Astrocyte (in vitro differentiated cells and primary cell): Measurements from ENCODE around the gene CCDC68.
"Not testable (repeated sequence)": the region's sequence is repeated elsewhere in the genome, so short reads cannot be mapped to it uniquely, and the experiment has no call there.

ENCODE experiments used
- CTCF ChIP-seq: IDR thresholded peaks from 2 replicates; pipeline ENCODE4 v1.5.1; 2011; ENCODE audit warnings: low read depth, mild to moderate bottlenecking, inconsistent platforms, low read length, moderate library complexity; ENCODE audit not compliant: insufficient read depth
- EZH2 ChIP-seq: IDR thresholded peaks from 2 replicates; pipeline ENCODE4 v1.6.1; 2012; ENCODE audit warnings: mild to moderate bottlenecking, low read length, inconsistent platforms; ENCODE audit not compliant: insufficient read depth

- not testable (repeated sequence) for TF ChIP-seq CTCF, EZH2
Measured at GRCh38 chr18:54968237-54968636, 9.0 kb upstream of the CCDC68 start.
